NCI-H2171 treated with DMSO at 0.1 percent for 48 hours (cell line): ENCODE results near the gene TFDP1.
"Not testable (repeated sequence)": the region's sequence is repeated elsewhere in the genome, so short reads cannot be mapped to it uniquely, and the experiment has no call there.

Experiments
- DNase-seq: peaks from one replicate; lab custom pipeline; 2025; lab: John Stamatoyannopoulos, UW

The TFDP1 gene

DNA sequence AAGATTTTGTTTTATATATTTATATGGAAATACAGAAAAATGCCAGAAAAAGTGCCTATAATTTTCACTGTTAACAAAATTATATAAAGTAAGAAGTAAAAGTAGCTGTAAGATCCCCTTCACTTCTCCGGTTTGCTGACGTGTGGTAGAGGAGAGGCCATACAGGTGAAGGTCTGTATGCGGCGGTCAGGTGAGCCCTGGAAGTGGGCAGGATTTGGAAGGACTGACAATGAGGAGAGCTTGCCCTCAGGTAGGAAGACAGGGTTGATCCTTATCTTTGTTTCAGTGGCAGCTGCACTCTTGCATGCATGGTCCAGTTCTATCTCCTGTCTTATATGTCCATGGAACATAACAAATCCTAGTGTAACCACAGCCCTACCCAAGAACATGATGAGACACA, 16.9 kb upstream of the TFDP1 start:
- DNase-seq, result no peak

DNA sequence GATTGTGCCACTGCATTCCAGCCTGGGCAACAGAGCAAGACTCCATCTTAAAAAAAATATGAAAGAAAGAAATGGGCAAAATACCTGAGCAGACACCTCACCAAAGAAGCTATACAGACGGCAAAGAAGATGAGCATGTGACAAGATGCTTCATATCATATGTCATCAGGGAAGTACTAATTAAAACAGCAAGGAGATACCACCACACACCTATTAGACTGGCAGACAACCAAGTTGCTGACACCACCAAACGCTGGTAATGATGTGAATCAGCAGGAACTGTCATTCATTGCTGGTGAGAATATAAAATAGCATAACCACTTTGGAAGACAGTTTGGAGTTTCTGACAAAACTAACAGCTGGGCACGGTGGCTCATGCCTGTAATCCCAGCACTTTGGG, 11.5 kb upstream of the TFDP1 start:
- DNase-seq, result no peak

DNA sequence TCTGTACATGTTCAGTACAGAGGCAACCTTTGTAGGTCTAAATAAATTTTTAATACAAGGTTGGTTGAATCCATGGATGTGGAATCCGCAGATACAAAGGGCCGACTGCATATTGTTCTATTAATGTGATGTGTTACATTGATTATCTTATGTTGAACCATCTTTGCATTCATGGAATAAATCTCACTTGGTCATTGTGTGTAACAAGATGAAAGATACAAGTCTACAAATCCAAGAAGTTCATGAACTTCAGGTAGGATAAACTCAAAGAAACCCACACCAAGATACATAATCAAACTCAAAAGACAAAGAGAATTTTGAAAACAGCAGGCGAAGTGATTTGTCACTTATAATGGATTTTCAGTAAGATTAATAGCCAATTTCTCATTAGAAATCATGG, 8.0 kb upstream of the TFDP1 start:
- DNase-seq, result no peak

DNA sequence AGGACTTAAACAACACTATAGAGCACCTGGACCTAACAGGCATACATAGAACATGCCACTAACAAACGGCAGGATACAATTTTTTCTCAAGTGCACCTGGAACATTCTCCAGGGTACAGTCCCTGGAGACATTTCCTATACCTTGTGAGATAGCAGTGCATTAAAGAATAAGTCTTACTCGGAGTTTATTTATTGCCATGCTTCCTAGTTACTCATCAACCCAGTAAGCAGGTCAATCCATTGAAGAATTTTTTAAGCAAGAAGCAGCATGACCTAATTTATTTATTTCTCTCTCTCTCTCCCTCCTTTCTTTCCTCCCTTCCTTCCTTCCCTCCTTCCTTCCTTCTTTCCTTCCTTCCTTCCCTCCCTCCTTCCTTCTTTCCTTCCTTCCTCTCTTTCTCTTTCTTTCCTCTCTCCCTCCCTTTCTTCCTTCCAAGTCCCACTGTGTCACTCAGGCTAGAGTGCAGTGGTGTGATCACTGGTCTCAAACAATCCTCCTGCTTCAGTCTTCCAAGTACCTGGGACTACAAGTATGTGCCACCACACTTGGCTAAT, 6.6 kb upstream of the TFDP1 start:
- DNase-seq, result no peak

DNA sequence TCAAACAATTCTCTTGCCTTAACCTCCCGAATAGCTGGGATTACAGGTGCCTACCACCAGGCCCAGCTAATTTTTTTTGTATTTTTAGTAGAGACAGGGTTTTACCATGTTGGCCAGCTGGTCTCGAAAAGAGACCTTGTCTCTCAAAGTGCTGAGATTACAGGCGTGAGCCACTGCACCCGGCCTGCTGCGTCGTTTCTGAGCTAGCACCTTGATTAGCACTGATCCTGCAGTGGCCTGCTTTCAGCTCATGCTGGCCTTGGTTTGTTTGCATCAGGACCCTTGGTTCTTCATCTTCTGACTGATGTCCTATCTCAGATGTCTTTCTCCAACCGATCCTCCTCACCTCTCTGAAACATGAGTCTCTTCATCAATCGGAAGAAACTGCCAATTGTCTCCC, 4.9 kb upstream of the TFDP1 start:
- no peak for DNase-seq

DNA sequence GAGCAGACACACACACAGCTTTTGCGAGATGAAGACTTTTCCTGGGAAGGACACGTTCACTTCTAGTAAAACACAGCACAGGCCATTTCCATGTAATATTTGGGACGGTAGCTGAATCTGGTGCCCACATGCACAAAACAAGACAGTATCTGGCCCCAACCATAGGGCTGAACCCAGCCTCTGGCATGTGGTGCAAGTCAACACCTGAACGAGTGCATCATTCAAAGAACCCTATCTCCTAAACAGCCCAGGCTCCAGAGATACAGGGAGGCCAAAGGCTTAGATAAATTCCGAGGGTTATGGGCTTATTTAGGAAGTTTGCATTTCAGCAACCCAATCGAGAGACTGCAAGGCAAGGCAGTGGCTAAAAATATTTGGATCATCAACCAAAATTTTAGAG, 2.7 kb upstream of the TFDP1 start:
- no peak for DNase-seq

DNA sequence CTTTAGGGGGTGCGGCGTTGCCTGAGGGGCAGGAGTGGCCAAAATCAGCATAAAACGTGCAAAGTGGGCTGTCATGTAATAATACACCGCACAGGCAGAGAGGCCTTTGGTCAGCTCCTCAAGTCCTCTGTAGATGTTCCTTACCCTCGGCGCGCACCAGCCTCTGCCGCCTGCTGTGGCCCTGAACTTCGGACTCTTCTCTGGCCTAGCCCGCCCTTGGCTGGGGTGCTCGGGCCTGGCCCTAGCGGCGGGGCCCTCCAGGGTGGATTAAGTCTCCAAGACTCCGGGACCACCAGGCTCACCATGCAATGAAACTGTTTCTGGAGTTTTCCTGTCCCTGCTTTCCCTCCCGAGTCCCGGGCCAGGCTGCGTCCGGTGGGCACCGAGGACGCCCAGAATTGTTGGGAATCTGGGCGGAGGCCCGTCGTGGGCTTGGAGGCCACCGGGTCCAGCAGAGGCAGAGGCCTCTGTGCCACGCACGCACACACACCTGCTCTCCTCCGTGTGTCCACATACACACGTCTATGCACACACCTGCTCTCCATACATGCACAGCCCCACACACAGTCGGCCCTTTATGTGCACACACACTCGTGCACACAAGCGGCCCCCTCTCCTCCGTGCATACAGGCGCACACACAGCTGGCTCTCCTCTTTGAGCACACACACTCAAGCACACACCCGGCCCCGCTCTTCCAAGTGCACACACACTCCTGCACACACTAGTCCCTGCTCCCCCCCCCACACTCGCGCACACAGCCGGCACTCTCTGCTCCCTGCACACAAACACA, 1.5 kb upstream of the TFDP1 start:
- no peak for DNase-seq

DNA sequence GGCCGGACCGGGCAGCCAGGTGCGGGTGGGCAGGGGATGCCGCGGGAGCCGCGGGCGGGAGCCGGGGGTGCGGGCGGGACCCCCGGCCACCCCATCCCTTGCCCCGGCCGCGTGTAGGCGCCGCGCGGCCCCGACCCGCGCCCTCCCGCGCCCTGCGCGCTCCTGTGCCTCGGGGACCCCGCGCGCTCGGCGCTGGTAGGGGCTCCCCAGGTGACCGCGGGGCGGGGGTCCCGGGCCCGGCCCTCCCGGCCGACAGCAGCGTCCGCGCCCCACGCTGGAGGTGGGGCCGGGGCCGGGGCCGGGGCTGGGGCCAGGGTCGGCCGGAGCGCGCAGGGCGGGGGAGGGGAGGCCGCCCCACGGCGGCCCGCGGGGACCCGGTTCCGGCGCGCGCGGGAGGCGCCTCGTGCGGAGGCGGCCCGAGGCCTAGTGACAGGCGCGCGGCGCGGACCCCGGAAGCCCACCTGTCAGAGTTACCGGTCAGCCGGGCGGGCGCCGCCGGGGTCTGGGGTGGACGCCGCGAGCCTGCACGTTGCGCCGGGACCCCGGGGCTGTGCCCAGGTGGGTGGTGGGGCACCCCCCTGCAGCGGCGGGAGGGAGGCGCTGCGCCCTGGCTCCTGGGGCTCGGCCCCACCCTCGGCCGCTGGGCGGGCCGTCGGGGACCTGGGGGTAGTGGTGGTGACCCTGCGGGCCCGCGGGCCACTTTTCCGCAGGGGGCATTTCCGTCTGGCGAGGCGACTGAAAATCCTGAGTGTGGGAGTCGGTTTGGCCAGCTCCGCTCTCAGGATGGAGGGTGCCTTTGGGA, 518 bp downstream of the TFDP1 start:
- no peak for DNase-seq

DNA sequence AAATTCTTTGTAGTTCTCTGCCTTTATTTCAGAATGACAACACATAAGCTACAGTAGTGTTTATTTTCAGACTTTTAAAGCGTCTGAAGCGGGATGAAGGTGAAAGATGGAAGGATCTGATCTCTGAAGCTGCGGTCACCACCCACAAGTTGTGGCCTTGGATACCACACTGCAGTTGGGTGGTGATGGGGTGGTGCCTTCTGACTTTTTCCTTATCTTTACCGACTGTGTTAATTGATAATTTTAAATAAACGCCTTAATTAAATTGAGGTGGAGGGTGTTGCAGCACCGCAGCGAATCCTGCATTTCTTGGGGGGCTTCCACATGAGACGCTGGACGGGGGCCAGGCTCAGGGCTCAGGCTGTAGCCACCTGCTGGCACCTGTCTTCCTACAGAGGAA, 1.3 kb downstream of the TFDP1 start:
- no peak for DNase-seq

DNA sequence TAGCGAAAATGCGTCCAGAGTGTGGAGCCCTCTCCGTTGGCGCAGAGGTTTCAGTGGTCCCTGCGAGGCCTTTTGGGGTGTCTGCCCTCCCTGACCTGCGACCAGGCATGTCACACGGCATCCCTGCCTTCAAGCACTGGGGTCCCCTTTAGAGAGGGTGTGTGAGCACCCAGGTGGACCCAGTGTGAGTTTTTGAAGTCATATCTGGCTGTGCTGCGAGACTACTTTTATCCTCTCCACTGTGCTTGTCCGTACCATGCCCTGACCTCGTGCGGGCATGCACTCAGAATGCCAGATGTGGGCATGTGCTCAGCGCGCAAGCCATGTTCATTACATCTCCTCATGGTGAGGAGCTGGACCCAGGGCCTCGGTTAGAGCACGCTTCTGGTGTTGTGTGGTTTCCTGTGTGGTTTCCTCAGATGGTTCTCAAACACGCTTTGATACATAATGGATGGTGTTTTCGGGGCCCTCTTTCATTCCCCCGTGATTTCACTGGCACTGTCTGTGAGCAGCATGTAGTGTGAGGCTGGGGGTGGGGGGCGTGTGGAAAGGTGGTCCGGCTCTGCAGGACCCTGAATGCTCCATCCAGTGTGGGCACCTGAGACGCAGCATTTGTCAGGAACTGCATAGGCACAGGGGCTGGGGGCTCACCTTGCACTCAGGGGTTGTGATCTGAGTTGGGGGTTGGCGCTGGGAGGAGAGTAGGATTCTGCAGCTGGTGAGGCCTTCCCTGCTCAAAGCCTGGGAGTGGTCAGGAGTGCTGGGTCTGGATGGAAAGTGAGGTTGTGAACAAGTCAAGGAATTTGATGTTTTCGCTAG, 2.3 kb downstream of the TFDP1 start:
- DNase-seq, result no peak

DNA sequence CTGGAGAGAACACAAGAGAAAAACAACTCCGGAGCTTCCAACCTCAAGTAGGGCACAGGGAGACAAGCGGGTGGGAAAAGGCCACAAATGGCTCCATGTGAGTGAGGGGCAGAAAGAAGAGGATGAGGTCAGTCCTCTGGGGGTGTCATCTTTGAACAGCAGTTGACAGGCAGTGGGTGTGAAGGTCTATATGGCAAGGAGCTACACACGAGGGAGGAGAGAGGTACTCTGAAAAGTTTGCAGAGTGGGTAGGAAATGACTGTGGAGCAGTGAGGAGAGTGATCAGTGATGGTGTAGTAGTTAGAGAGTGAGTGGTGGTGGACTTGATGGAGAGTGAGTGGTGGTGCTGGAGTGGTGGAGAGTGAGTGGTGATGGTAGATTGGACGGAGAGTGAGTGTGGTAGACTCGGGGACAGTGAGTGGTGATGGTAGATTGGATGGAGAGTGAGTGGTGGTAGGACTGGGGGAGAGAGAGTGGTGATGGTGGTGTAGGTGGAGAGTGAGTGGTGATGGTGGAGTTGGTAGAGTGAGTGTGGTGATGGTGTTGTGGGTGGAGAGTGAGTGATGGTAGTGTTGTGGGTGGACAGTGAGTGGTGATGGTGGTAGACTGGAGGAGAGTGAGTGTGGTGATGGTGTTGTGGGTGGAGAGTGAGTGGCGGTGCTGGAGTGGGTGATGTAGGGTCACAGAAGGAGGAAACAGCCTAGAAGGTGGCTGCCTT, 4.0 kb downstream of the TFDP1 start:
- DNase-seq, result no peak

DNA sequence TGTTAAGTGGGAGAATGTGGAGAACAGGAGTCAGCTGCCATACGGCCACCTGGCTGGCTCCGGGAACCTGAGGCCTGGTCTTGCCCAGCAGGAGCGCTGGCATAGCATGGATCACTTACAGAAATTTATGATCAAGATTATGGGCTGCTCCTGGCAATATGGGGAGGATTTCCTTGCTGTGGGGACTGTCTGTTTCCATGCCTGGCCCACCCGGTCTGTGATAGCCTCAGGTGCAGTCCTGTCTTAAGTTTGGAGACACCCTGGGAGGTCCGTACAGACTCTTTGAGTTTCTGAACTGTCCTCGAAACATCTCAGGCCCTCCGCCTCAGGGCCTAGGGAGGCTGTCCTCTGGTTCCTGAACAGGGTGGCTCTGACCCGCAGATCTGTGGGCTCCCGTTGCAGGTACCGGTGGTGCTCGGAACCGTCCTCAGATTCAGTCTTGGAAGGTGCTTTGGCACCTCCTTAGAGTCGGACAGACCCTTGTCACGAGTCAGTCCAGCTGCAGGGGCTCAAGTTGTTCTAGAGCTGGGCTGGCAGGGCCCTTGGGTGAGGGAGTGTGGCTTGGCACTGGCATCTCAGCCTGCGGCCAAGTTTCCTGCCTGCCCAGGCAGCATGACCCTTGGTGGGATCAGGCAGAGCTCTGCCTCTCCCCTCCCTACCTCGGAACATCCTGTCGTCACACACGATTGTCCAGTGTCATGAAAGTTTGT, 4.9 kb downstream of the TFDP1 start:
- DNase-seq, result no peak

DNA sequence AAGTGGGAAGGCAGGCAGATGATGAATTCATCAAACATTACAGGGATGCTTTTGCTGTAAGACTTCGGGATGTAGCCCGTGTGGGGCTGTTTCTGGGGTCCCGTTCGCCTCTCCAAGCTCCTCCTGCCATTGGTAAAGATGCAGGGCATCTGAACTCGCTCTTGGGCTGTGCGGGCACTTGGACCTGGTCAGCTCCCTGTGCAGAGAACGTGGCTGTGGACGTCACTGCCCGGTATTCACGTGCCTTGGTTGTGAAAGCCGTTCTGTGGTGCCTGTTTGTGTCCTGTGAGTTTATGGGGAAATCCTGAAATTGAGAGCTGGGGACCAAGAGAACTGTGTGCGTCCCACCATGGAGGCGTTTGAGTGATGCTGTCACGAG, 5.4 kb downstream of the TFDP1 start:
- no peak for DNase-seq

DNA sequence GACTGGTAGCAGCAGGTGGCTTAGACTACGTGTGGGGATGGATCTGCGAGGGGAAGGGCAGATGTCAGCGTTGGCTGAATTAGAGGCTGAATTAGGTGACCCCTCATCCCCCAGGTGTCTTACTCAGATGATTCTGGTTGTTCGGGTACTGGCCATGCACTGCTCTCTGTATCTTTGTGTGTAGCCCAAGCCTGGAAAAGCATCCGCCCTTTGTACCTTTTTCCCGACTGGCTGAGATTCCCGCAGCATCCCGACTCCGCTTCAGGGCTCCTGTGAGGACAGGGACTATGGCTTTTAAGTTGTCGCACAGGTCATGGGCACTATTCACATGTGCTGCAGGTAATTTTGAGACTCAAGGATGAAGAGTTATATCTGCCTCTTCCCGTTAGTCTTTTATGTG, 7.2 kb downstream of the TFDP1 start:
- no peak for DNase-seq

DNA sequence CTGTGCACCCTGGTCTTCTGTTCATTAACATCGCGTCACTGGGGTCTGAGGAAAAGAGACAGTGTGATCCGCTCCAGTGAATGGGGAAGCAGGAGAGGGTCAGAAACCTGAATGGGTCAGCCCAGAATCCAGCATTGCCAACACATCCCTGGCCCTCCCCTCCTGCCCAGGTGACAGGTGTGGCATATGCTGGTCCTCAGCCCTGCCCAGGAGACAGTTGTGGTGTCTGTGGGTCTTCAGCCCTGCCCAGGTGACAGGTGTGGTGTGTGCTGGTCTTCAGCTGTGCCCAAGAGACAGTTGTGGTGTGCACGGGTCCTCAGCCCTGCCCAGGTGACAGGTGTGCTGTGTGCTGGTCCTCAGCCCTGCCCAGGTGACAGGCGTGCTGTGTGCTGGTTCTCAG, 8.0 kb downstream of the TFDP1 start:
- no peak for DNase-seq

DNA sequence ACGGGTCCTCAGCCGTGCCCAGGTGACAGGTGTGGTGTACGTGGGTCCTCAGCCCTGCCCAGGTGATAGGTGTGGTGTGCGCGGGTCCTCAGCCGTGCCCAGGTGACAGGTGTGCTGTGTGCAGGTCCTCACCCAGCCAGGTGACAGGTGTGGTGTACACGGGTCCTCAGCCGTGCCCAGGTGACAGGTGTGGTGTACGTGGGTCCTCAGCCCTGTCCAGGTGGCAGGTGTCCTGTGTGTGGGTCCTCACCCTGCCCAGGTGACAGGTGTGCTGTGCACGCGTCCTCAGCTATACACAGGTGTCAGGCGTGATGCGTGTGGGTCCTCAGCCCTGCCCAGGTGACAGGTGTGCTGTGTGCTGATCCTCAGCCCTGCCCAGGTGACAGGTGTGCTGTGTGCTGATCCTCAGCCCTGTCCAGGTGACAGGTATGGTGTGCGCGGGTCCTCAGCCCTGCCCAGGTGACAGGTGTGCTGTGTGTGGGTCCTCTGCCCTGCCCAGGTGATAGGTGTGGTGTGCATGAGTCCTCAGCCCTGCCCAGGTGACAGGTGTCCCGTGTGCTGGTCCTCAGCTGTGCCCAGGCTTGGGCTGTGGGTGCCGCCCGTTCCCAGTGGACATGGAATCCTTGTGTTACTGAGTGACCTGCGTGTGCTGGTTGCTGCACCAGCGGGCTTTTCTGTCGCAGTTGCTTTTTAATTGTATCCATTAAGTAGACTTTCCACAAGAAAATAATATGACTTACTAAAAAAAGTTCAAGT, 9.7 kb downstream of the TFDP1 start:
- DNase-seq, result not testable (repeated sequence)

DNA sequence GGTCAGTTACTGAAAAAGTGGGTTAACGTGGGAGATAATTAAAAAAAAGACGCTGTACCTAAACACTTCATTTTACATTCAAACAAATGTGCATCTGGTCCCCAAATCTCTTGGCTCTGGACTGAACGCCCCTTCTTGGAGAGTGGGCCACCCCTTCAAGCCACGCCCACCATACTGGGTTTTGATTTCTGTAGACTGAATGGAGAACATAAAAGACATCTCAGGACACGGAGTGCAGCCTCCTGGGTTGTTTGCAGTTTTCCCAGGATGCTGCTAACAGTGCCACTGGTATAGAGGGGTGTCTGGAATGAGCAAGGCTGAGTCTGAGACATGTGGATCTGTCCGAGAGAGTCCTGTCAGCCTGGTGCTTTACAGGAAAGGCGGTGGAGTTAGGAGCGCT, 10.6 kb downstream of the TFDP1 start:
- DNase-seq, result no peak

DNA sequence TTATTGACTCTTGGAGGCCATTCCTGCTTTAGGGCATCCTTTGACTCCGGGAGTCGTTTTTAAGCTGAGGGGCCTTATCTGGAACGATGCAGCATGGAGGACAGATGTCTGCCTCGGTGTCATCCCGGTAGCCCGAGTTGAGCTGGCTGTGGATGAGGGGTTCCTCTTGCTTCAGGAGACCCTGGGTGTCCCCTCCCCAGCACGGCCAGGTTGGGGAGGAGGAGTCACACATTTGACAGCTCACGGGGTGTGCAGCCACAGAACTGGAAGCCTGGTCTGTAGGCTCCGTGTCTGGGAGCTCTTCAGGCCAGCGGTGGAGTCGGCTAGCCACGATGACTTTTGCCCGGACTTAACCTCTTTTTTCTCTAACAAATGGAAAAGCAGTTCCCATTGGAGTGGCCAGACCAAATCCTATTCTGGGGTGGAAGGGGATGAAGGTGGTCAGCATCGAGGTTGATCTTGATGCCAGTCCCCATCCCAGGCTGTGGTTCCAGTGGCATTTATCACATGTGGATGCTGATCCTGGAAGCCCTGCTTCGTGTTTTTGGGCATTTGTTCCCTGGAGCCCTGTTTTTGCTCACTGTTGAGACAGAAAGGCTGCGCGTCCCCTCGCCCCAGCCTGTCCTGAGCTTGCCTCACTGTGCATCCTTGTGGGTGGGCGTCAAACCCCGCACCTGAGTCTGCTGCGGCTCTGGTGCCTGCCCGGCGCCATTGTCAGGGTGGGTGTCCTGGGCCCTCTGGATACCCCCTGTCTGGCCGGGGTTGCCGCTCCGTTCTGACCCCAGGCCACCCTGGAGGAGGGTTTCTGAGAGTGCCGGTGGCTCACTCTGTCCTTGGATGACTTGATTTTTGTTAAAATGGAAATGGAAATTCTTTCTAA, 12.0 kb downstream of the TFDP1 start:
- no peak for DNase-seq

DNA sequence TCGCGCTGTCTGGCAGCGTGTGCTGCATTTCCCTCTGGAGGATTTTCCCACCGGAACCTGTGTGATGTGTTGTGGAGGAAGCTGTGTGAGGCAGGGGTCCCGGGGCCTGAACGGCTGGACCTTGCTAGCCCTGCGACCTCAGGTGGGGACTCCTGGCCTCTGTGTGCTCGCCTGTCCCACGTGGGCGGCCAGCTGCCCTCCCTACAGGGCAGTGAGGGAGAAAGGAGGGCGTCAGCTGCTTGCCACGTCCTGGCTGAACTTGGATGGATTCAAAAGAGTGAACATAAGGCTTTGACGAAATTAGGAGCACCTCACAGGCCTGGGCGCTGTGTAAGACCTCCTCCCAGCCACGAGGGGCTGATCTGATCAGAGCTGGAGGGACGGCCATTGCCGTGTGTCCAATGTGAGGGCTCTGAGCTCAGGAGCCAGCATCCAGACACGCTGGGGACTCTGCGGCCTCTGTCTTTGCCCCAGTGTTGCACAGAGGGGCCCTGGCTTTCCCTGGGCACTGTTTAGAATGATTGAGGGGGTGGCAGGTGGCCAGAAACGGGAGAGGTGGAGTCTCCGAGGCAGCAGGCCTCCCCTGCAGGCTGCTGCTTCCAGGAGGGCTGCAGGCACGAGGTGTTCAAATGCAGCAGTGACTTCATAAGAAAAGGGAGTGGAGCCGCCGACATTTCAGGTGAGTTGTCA, 13.0 kb downstream of the TFDP1 start:
- DNase-seq, result no peak
